Fibroblast of the conjunctiva (primary cell): Measurements from ENCODE around the gene GTSE1.

Experiments used
- DNase-seq: peaks from one replicate; pipeline ENCODE4 v3.0.0-alpha.2; 2010; ENCODE audit warnings: low read depth

Gene GTSE1

DNA sequence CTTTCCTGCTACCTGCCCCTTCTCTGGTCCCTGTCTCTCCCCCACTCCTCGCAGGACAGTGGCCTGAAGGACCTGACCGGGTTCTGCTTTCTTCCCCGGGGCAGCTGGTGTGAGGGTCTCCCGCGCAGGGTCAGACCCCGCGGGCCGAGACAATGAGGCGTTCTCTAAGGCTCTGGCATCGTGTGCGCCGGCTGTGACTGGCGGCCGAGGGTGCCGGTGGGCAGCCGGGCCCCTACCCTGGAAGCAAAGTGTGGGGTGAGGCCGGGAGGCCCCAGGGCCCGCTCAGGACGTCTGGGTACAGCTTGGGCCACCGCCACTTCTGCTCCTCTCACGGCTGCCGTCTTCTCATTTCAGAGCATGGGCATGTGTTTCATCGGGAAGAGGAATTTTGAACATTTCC is 55.1 kb downstream of the GTSE1 start:
- no peak for DNase-seq

DNA sequence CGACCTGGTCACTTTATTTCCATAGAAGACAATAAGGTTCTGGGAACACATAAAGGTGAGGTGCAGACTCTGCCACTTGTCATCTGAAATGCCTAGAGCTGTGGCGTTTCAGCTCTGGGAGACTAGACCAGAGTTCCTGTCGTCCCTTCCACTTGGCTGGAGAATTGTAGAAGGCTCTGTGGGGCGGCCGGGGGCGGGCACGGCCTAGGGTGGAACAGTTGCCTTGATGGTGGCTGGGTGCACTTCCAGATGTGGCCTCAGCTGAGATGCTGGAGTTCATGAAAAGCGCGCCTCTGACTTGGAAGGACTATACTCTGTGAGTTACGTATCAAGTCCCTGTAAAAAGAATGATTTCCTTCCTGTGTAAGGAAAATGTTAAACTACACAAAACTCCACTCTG is 55.6 kb downstream of the GTSE1 start:
- no peak for DNase-seq

DNA sequence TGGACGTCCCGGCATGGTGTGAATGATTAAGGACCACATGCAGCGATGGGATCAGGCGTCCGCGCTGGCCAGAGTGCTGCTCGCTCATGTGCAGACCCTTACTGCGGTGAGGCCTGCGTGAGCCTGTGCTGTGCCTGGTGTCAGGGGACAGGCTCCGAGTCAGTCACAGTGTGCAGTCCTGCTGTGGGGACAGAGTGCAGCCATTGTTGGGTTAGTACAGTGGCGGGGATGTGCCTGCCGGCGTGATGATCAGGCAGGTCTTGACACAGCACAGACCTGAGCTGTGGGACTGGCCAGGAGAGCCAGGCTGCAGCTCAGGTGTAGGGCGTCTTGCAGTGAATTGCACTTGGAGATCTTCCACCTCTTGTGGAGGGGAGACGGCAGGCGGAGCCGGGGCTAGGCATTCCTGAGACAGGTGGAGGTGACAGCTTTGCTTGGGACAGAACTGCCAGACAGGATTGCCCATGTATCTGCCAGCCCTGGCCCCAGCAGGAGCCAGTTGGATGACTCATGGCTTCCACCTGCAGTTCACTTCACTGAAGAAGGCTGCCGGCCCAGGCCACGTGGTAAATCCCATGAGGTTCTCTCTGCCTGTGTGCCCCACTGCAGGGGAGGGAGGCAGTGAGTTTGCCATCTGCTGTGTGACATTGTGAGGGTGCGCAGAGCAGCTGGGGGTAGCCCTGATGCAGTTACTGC is 56.2 kb downstream of the GTSE1 start:
- DNase-seq = no peak

DNA sequence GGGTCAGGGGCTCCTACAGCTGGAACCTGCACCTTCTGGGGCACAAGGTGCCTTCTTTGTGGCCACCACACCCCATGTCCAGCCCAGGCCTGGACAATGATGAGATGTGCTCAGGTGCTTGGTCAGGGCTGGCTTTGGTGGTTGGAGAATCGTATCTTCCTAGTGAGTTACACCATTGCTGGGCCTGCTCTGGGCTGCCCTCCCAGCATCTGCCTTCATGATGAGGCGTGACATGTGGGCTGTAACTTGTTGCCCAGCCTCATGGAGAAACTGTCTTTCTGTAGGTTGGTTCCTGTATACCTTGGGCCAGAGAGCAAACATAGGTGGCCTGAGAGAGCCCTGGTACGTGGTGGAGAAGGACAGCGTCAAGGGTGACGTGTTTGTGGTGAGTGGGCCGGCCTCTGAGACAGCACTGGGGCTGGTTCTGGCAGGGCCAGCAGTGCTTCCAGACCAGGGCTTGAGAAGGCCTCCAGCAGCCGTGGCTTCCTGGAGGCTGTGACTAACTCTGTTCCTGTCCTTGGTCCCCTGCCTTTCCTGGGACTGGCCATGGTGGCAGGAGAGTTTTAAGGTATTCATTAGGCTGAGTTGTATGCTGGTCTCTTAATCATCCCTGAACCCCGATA is 56.9 kb downstream of the GTSE1 start:
- no peak for DNase-seq

DNA sequence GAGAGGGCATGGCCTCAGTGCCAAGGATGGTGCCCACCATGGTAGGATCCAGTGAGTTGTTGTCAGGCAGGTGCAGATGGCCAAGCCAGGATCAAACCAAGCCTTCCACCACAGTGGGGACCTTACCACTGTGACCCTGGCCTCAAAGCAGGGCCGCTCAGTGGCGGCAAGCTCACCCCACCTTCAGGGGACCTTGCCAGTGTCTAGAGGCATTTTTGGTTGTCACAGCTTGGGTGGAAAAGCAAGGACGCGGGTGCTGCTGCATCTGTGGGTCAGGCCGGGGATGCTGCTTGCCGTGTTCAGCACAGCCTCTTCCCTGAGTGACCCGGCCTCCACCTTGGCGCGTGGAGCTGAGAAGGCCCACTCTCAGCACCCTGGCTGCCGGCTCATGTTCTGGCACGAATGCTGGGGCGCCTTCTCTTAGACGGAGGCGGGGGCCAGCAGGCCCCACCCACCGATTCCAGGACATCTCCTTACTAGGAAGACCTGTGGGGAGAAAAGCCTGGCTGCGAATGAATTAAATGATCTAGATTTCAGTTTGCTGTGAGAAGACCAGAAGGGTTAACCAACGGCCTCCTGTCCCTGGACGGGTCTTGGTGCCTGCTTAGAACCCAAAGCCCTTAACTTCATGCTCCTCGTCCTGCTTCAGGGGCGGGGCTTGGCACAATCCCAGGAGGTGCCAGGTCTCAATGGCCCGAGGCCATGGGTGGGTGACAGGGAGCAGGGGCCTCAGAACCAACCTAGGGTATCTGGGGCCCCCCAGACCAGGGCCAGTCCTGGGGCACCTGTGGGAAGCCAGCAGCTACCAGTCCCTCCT is 57.7 kb downstream of the GTSE1 start:
- DNase-seq = no peak

DNA sequence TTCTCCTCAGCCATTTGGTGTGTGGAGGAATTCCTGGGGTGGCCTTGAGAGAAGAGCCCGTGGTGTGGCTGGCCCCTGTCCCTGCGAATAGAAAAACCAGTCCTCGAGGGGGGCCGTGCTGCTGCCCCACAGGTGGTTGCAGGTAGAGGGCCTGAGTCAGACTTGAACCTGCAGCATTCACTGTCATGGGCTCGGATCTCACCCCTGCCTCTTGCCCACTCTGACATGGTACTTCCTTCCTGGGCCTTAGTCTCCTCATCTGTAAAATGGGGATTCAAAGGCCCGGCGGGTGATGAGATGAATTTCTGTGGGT is 58.3 kb downstream of the GTSE1 start:
- no peak for DNase-seq

DNA sequence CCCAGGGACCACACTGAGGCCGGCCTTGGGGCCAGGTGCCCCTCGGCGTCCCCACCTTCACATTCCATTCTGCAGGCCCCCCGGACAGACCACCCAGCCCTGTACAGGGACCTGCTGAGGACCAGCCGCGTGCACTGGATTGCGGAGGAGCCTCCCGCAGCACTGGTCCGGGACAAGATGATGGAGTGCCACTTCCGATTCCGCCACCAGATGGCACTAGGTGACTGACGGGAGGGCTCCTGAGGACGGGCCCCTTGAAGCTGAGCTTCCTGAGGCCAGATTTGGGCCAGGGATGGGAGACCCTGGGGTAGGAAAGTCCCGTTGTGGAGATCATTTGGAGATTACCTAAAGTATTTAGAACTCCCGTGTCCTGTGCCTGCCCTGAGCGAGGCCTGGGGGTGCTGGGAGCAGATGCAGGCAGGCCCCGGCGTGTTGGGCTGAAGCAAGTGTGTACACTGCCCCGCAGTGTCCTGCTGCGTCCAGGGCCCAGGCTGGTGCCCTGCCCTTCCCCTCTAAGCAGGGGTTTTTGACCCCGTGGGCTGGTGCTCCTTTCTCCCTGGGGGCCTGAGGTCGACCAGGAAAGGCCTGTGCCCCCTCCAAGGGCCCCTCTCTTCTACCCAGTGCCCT is 58.8 kb downstream of the GTSE1 start:
- DNase-seq = peak; percentile 47

DNA sequence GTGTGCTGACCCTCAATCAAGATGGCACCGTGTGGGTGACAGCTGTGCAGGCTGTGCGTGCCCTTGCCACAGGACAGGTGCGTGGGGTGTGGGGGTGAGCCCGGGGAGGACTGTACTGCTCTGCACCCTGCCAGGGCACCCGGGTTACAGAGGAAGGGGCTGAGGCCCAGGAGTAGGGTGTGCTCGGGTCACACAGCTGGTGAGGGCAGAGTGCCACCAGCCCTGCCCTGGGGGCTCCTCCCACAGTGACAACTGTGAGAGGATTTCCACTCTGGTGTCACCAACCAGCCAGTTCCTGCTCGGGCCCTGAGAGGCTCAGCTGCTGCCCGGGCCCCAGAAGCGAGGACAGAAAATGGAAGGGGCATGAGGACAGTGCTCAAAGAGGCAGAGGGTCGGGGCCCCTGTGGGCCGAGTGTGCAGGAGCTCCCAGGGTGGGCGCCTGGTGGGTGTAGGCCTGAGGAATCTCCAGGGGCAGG is 59.4 kb downstream of the GTSE1 start:
- DNase-seq = no peak

DNA sequence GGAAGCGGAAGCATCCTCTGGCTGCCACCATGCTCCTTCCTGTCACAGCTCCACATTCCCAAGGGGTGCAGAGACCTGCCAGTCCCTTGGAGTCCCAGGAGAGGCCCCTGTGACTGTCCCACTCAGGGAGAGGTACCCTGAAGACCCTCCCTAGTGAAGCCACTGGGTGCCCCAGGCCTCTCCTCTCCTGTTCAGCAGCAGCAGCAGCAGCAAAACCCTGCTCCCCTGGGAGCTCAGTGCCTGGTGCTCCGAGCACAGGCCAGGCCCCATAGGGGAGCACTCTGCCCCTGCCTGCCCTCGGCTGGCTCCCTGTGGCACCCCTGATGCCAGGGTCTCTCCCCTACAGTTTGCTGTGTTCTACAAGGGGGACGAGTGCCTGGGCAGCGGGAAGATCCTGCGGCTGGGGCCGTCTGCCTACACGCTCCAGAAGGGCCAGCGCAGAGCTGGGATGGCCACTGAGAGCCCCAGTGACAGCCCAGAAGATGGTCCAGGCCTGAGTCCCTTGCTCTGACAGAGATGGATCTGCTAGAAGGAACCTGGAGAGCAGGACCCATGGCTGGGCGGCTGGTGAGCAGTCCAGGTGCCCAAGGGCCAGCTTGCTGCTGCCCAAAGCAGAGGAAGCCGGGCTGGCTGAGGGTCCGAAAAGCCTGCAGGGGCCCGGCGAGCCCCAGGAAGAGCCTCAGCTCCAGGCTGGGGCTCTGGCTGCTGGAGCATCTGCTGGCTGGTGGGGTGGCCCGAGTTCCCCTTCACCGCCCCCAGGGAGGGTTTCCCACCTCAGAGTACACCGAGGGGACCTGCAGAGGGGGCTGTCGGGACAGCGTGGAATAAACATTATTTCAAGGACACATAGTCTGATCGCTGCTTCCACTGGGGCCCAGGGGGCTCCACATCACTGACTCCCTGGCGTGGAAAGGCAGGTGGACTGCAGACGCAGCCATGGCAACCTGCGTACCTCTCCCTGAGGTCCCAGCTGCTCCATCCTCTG is 60.1 kb downstream of the GTSE1 start:
- DNase-seq = no peak

DNA sequence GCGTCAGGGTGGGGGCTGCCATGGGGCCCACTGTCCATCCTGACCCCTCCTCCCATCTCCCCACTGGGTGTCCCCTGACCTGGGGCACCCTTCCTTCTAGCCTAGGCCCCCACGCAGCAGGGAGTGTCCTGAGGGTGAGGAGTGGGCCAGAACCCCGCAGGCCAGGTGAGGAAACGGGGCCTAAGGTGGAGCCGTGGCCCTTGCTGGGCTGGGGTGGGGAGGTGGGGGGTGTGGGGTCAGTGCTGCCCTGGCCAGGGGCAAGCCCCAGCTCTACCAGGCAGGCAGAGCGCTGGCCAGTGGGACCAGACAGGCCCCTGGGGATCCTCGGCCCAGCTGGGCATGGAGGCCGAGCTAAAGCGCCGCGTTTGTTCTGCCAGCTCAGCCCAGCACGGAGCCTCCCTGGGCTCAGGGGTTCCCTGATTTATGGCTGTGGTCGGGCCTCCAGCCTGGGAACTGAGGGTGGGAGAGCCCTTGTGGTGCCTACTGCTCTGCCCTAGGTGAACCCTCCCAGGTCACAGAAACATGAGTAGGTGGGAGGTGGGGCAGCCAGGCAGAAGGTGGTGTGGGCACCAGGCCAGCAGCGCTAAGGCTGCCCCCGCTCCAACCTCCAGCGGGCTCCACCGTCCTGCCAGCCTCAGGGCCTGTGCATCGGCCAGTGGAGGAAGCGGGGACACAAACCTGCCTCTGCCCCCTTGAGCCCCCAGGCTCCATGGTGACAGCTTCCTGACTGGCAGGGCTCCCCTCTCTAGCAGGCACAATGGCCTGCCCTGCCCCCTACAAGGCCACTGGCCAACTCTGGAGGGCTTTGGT is 61.2 kb downstream of the GTSE1 start:
- no peak for DNase-seq

DNA sequence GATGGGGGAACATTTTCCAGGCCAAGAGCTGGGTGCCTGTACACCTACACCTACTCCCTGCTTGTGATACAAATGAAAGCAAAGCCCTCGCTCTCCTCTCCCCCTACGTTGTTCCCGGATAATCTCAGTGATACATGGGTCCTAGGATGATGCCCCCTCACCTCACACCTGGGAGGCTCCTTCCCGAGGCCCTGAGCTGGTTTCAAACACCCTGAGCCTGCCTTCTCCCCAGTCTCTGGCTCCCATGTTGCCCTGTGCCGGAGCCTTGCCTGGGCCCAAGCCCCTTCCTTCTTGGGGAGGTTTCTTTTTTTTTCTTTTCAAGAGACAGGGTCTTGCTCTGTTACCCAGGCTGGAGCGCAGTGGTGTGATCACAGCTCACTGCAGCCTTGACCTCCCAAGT is 62.1 kb downstream of the GTSE1 start:
- no peak for DNase-seq

DNA sequence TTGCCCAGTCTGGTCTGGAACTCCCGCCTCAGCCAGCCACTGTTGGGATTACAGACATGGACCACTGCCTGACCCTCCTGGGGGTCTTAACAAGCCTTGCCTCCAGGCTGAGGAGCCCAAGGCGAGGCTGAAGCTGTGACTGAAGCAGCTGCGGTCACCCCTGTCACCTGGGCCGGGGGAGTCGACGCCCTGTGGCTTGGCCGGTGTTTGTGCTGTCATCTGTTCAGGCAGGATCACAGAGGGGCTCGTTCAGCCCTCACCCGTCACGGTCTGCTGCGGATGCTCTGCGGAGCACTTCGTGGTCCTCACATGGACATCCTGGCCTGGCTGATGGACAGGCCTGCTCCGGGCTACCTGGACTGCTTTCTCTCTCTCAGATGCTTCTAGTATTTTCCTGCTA is 62.7 kb downstream of the GTSE1 start:
- DNase-seq = no peak

DNA sequence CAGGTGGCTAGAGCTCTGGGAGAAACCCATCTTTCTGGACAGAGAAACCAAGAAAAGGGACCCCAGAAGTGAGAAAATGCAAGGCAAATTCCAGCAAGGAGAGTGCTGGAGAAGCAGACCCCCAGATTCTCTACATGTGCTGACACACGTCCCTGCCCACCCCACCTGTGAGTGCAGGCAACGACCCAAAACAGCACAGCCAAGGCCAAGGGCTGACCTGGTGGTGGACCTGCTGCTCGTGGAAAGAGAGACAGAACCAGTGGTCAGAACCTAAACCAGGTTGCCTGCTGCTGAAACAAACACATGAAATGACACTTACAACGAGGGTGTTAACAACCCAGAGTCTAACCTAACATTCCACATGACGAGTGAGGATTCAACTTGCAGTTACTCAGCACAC is 63.4 kb downstream of the GTSE1 start:
- DNase-seq = no peak

DNA sequence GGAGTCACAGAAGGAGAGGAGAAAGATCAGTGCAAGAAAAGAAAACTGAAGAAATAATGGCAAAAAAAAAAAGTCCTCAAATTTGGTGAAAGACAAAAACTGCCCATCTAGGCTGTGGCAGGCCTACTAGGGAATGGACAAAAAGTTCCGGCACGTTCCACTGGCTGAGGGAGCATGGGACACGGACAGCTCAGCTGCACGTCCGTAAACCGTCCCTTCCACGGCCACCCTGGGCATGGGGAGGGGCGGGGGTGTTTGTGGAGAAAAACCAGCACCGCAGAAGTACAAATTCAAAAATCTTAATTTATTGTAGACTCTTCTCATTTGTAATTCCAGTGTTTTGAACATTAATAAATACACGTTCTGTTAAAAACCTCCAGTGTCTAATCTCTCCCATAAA is 64.2 kb downstream of the GTSE1 start:
- no peak for DNase-seq

DNA sequence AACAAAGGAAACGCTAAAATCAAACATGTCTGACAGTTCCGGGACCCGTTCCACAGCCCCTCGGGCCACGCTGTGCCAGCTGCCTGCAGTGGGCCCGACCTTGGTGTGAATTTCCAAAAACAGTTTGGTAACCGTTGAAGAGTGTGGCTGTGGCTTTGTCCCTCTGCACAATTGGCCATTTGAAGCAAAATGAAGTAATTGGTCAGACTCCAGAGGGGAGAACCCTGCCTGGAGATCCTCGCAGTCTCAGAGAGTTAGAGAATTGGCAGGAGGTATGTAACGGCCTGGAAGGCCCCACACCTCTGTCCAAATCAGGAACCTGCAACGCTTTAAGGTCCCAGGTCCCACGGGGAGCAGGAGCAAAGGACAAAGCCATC is 65.1 kb downstream of the GTSE1 start:
- DNase-seq = no peak

DNA sequence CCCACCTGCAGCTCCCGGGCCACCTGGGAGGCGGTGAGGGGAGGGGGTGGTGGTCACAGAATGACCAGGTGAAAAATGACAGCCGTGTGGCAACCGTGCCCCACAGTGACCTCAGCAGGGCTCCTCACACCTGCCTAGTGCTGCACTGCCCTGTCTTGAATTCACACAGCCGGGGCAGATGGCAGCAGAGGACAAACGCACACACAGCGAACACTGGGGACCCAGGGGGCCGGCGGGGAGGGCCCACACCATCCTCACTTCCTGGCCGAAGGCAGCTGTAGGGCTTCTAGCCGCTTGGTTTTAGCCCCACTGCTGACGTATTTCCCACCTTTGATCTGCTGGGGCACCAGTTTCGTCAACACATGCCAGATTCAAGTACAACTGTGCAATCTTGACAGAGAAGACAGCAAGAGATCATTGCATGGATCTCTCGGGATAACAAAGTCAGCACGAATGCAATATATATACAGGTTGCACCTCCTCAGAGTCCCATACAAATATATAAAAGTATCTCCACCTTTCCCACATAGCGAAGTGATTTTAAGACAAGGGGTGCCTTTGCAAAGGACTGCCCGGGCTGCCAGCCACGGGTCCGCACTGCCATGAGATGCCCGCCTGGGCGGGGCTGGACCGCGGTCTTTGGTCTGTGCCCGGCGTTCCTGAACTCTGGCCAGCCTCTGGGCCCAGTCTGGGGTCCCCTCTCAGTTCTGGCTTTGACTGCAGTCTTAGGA is 65.7 kb downstream of the GTSE1 start:
- no peak for DNase-seq

DNA sequence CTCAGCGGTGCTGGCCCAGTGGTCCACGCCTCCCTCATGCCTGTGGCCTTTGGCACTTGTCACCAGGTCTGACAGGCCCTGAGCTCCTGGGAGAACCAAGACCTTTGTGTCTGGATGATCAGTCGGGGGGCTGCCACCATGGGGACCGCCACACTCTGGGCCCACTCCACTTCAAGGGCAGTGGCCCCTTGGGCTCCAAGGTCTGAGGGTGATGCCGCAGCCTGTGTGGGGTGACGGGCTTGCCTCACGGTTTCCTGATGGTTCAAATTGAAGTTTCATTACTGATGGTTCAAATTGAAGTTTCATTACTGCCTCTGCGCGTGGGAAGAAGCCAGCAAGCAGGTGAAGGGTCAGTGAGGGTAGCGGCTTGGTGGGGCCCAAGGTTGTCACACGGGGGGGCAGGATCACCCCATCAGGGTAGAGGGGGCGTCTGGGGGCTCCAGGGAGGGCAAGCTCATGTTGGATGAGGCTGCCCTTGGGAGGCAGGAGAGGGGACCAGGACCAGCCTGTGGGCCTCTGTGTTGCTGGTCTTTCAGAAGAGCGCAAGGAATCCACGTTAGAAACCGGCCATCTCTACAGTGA is 66.4 kb downstream of the GTSE1 start:
- DNase-seq = no peak

DNA sequence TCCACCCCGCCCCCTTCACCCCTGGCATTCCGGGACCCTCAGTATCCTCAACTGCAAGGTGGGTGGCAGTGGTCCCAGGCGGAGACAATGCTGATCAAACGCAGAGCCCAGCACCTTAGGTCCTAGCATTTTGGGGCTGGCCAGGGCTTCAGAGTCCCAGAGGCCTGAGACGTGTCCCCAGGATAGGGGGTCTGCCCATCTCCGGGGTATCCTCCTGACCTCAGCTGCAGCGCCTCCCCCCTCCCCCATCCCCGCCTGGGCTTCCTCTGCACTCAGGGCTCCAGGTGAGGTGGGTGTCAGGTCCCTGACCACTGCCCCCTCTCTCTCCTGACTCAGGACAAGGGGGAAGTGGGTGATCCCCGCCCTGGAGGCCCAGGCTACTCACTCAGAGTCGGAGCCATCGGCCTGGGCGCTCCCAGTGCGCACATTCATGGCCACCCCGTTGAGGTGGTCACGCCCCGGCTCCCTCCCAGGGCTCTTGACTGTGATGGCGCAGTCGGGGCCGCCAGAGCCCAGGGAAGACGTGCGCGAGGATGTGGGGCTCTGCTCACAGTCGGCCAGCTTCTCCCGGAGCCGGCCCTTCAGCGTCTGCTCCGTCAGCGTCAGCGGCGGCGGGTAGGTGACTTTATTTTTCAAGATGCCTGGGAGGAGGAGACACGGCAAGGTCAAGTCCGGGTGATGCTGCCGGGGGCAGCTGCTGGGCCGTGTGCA is 67.1 kb downstream of the GTSE1 start:
- DNase-seq = no peak
